ENCODE measurements around the gene BDKRB2.

BDKRB2 gene

GRCh38 chr14:96201965-96202364 is 2.7 kb upstream of the BDKRB2 start:
- DNase-seq = no peak

GRCh38 chr14:96202441-96203094 is 2.1 kb upstream of the BDKRB2 start:
- DNase-seq = peak; percentile 14

GRCh38 chr14:96203116-96203515 is 1.5 kb upstream of the BDKRB2 start:
- no peak for DNase-seq

- DNase-seq = no peak
Observed at GRCh38 chr14:96203635-96204034, 1.0 kb upstream of the BDKRB2 start.

GRCh38 chr14:96205059-96205977 is 679 bp downstream of the BDKRB2 start:
- DNase-seq = no peak

GRCh38 chr14:96205978-96206360 is 1.3 kb downstream of the BDKRB2 start:
- DNase-seq = no peak

- DNase-seq = no peak
Observed at GRCh38 chr14:96206461-96206860, 1.8 kb downstream of the BDKRB2 start.

- no peak for DNase-seq
Observed at GRCh38 chr14:96207686-96208085, 3.0 kb downstream of the BDKRB2 start.

GRCh38 chr14:96208739-96209138 is 4.1 kb downstream of the BDKRB2 start:
- DNase-seq = no peak

- no peak for DNase-seq
Observed at GRCh38 chr14:96212140-96212539, 7.5 kb downstream of the BDKRB2 start.

- DNase-seq = no peak
Observed at GRCh38 chr14:96212896-96213295, 8.3 kb downstream of the BDKRB2 start.

- DNase-seq = no peak
Observed at GRCh38 chr14:96213871-96214465, 9.3 kb downstream of the BDKRB2 start.

GRCh38 chr14:96214793-96215192 is 10.2 kb downstream of the BDKRB2 start:
- DNase-seq = no peak

GRCh38 chr14:96215452-96216244 is 11.0 kb downstream of the BDKRB2 start:
- no peak for DNase-seq

- no peak for DNase-seq
Observed at GRCh38 chr14:96216627-96217026, 12.0 kb downstream of the BDKRB2 start.

GRCh38 chr14:96217376-96217913 is 12.8 kb downstream of the BDKRB2 start:
- DNase-seq = no peak

- DNase-seq = no peak
Observed at GRCh38 chr14:96221109-96221650, 16.5 kb downstream of the BDKRB2 start.

GRCh38 chr14:96221841-96222240 is 17.2 kb downstream of the BDKRB2 start:
- no peak for DNase-seq

- DNase-seq = no peak
Observed at GRCh38 chr14:96224480-96225096, 19.9 kb downstream of the BDKRB2 start.

GRCh38 chr14:96225213-96225612 is 20.6 kb downstream of the BDKRB2 start:
- no peak for DNase-seq

- DNase-seq = no peak
Observed at GRCh38 chr14:96225745-96226151, 21.1 kb downstream of the BDKRB2 start.

GRCh38 chr14:96227428-96227827 is 22.8 kb downstream of the BDKRB2 start:
- no peak for DNase-seq

Data from kidney glomerular epithelial cell (primary cell).